Naive thymus-derived CD4-positive, alpha-beta T cell (primary cell): ENCODE measurements around the gene ERN1. TPM values are rescaled to one million over a fixed set of nuclear protein-coding genes. Genes with fewer than 3 reads are reported as not detected.
"Not testable (repeated sequence)": the region's sequence is repeated elsewhere in the genome, so short reads cannot be mapped to it uniquely, and the experiment has no call there.

ENCODE experiments used
- ATAC-seq: fragments of 150-1000 bp; cut with Tn5 transposase; 2 replicates; pipeline ENCODE4 v1.10.0; 2021; ENCODE audit warnings: mild to moderate bottlenecking, moderate library complexity
- CTCF ChIA-PET: fragments of 350-600 bp; sonication (Branson Sonifier 250); formaldehyde crosslinking; loops from one replicate; lab custom pipeline; 2021; ENCODE audit warnings: antibody characterized with exemption; lab: Charles Lee
- POLR2A ChIA-PET: fragments of 350-600 bp; sonication (Branson Sonifier 250); formaldehyde crosslinking; loops from one replicate; lab custom pipeline; 2021; ENCODE audit warnings: antibody characterized with exemption, inconsistent platforms; lab: Charles Lee
- DNase-seq, 9 donors: peaks; one replicate each; pipeline versions ENCODE4 v3.0.0 to v3.0.0-alpha.2; 2020 to 2022; ENCODE audit warnings: mixed read lengths in 1 of 9
- H3K27ac ChIP-seq: one replicate; pipeline ENCODE4 v1.7.0; 2013; ENCODE audit warnings: mild to moderate bottlenecking, low read depth, low read length, moderate library complexity
- H3K27me3 ChIP-seq, 2 donors: one replicate each; pipeline ENCODE4 v1.7.0; 2013; ENCODE audit warnings: low read length in 2 of 2, mild to moderate bottlenecking in 2 of 2, moderate library complexity in 2 of 2; ENCODE audit not compliant: control insufficient read depth in 2 of 2, insufficient read depth in 2 of 2
- H3K36me3 ChIP-seq, 3 experiments: 1 replicate in 2 of 3; 2 replicates in 1 of 3; pipeline ENCODE4 v1.7.0; 2013; ENCODE audit warnings: low read length in 3 of 3, mild to moderate bottlenecking in 3 of 3, moderate library complexity in 1 of 3; ENCODE audit not compliant: insufficient read depth in 3 of 3, control insufficient read depth in 2 of 3
- H3K4me1 ChIP-seq, 2 donors: one replicate each; pipeline ENCODE4 v1.7.0; 2013; ENCODE audit warnings: low read length in 2 of 2, mild to moderate bottlenecking in 2 of 2, moderate library complexity in 1 of 2; ENCODE audit not compliant: control insufficient read depth in 2 of 2, insufficient read depth in 2 of 2
- H3K4me3 ChIP-seq: 2 replicates; pipeline ENCODE4 v1.7.0; 2013; ENCODE audit warnings: mild to moderate bottlenecking, low read length
- H3K9me3 ChIP-seq, 3 experiments: 1 replicate in 2 of 3; 2 replicates in 1 of 3; pipeline ENCODE4 v1.7.0; 2013; ENCODE audit warnings: low read length in 3 of 3; ENCODE audit not compliant: control insufficient read depth in 2 of 3
- H3K27ac Mint-ChIP-seq, 9 donors: one replicate each; pipeline ENCODE4 v1.8.0; 2020 to 2022; ENCODE audit warnings: mixed read lengths in 9 of 9, mild to moderate bottlenecking in 8 of 9, moderate library complexity in 5 of 9, inconsistent platforms in 2 of 9
- H3K27me3 Mint-ChIP-seq, 5 donors: one replicate each; pipeline ENCODE4 v1.8.0; 2021 to 2022; ENCODE audit warnings: mixed read lengths in 5 of 5, mild to moderate bottlenecking in 1 of 5
- H3K36me3 Mint-ChIP-seq, 5 donors: one replicate each; pipeline ENCODE4 v1.8.0; 2020 to 2022; ENCODE audit warnings: mixed read lengths in 5 of 5, mild to moderate bottlenecking in 3 of 5, inconsistent platforms in 1 of 5
- H3K4me1 Mint-ChIP-seq, 7 donors: one replicate each; pipeline ENCODE4 v1.8.0; 2020 to 2022; ENCODE audit warnings: mixed read lengths in 7 of 7, mild to moderate bottlenecking in 3 of 7, inconsistent platforms in 1 of 7
- H3K4me3 Mint-ChIP-seq, 10 donors: one replicate each; pipeline ENCODE4 v1.8.0; 2020 to 2022; ENCODE audit warnings: mild to moderate bottlenecking in 10 of 10, mixed read lengths in 10 of 10, moderate library complexity in 6 of 10, inconsistent platforms in 2 of 10
- H3K9me3 Mint-ChIP-seq, 11 donors: one replicate each; pipeline ENCODE4 v1.8.0; 2020 to 2022; ENCODE audit warnings: mixed read lengths in 11 of 11, mild to moderate bottlenecking in 4 of 11, inconsistent platforms in 1 of 11, moderate library complexity in 1 of 11
- intact Hi-C, 2 donors: fragments of 100-400 bp; cut with micrococcal nuclease; formaldehyde crosslinking; loops; one replicate each; pipeline ENCODE4 v1.15.1; 2023
- polyA plus RNA-seq, 2 donors: library from polyadenylated mRNA; unstranded; fragments of 300-500 nt; fragmentation: Illumina TruSeq; gene quantifications; one replicate each; pipeline ENCODE4 v1.2.3, GENCODE V29; 2021
- total RNA-seq, 6 experiments: library from RNA in 5 of 6; stranded (reverse) in 5 of 6; gene quantifications; 1 replicate in 5 of 6; 2 replicates in 1 of 6; pipeline ENCODE4 v1.2.3 and lab custom pipeline; 2021 to 2026

ERN1 gene
- total and polyA plus RNA-seq, 7 experiments from 2014 or later: 15.7 to 110 (median 60.3) TPM

DNA sequence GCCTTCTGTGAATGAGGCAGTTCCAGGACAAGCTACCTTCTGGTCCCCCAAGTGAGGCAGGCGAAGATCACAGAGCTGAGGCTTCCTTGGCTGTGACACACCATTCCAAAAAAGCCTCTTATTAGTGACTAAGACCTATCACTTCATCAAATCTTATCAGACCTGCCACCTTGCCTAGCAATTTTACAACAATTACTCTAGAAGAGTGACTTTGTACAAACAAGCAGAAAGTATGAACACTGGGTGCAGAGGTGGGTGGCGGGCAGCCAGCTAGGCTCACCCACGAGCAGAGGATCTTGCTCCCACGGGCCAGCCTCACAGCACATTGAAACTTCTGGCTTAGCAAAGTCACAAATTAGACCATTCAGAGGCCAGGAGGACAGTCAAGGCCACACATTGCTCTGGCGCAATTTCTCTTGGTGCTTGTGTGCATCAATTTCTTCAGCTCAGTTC lies 107.3 kb downstream of the ERN1 start:
- Histone ChIP-seq H3K4me1 (peaks cover 60 to 62% of the 10 kb centered on the region in 2 donors), H3K4me3 (no peak overlapping the region), H3K9me3 (no peaks in the 10 kb centered on the region), H3K27me3 (no peaks in the 10 kb centered on the region), H3K27ac (peak overlapping the region; percentile 96), H3K36me3 (no peaks in the 10 kb centered on the region)
- peaks cover 0 to 2% (median 0%) of the 10 kb centered on the region in 5 donors for H3K27me3 Mint-ChIP-seq
- intact Hi-C loops: loop anchor here (5.0 to 10.0 kb wide), 2 partner anchors 248 to 250 kb away; partner anchors contain the start of genes CCDC47 (in 2 of the 2) and DDX42 (in 2 of the 2)
- ATAC-seq (no peak), DNase-seq (no peak)
- H3K36me3 Mint-ChIP-seq: peaks cover 0 to 21% (median 2%) of the 10 kb centered on the region in 5 donors
- POLR2A ChIA-PET: interaction anchor here (0.6 to 4.8 kb wide), 8 partner anchors 25 to 125 kb away, joined by 3 to 84 read pairs (median 10); partner anchors contain the start of gene ERN1
- H3K27ac Mint-ChIP-seq: peak overlapping the region; percentile 85 to 100 (median 100)
- H3K9me3 Mint-ChIP-seq: peaks cover 0 to 6% (median 0%) of the 10 kb centered on the region in 11 donors
- CTCF ChIA-PET: interaction anchor here (0.5 to 1.6 kb wide), 13 partner anchors 9 to 1077 kb away, joined by 3 to 7 read pairs (median 3); partner anchors contain the start of genes ERN1 and GH1
- H3K4me1 Mint-ChIP-seq: peaks cover 41 to 74% (median 67%) of the 10 kb centered on the region in 7 donors
- peak overlapping the region; percentile 61 to 100 (median 76) for H3K4me3 Mint-ChIP-seq

- peaks cover 0 to 22% (median 11%) of the 10 kb centered on the region in 5 donors for H3K36me3 Mint-ChIP-seq
- POLR2A ChIA-PET: interaction anchor here (0.5 to 4.8 kb wide), 38 partner anchors 9 to 486 kb away, joined by 3 to 84 read pairs (median 6); partner anchors contain the start of genes CD79B, CEP95, DDX5 and ERN1
- intact Hi-C loops: loop anchor here (1.0 to 10.0 kb wide), 13 partner anchors 22 to 487 kb away; partner anchors contain the start of genes CCDC47 (in 2 of the 2), DDX42 (in 2 of the 2), ERN1 (in 2 of the 2) and PRR29 (in 2 of the 2)
These were observed 109.7 kb downstream of the ERN1 start, which contains the start of gene ICAM2 for GRCh38 chr17:64020056-64020766. ICAM2 (minus strand) TSS chr17:64020633; CDS start chr17:64006691, 13,942 bp downstream.

GRCh38 chr17:64019551-64019961 lies 110.4 kb downstream of the ERN1 start:
- H3K36me3 ChIP-seq, H3K27me3 Mint-ChIP-seq, H3K9me3 Mint-ChIP-seq, H3K27me3 ChIP-seq, intact Hi-C loops, DNase-seq, H3K9me3 ChIP-seq: not testable (repeated sequence)
- ChIA-PET CTCF (interaction anchor here (0.6 to 3.8 kb wide), 15 partner anchors 9 to 257 kb away, joined by 3 to 24 read pairs (median 8); partner anchors contain the start of genes CD79B, CSHL1, ERN1 and GH1), POLR2A (interaction anchor here (0.7 to 4.8 kb wide), 27 partner anchors 8 to 487 kb away, joined by 3 to 84 read pairs (median 7); partner anchors contain the start of genes CD79B, CEP95, DDX5 and ERN1)
- Mint-ChIP-seq H3K4me3 (peak overlapping the region; percentile 91 to 100 (median 98)), H3K4me1 (peaks cover 49 to 79% (median 70%) of the 10 kb centered on the region in 7 donors), H3K27ac (peak overlapping the region; percentile 91 to 100 (median 100)), H3K36me3 (peaks cover 0 to 25% (median 13%) of the 10 kb centered on the region in 5 donors)
- H3K4me3 ChIP-seq: peak overlapping the region; percentile 94
- peaks cover 52 to 64% of the 10 kb centered on the region in 2 donors for H3K4me1 ChIP-seq
- H3K27ac ChIP-seq: peak overlapping the region; percentile 96
- peak; percentile 9 for ATAC-seq

More at GRCh38 chr17:64020056-64020766, 109.7 kb downstream of the ERN1 start, which contains the start of gene ICAM2:
- peaks cover 57 to 68% of the 10 kb centered on the region in 2 donors for H3K4me1 ChIP-seq
- peaks cover 0 to 6% (median 0%) of the 10 kb centered on the region in 11 donors for H3K9me3 Mint-ChIP-seq
- peaks cover 0 to 2% (median 0%) of the 10 kb centered on the region in 5 donors for H3K27me3 Mint-ChIP-seq
- H3K4me3 Mint-ChIP-seq: peak within 1 kb of the TSS; percentile 91 to 100 (median 98)
- H3K4me1 Mint-ChIP-seq: peaks cover 45 to 79% (median 71%) of the 10 kb centered on the region in 7 donors
- peak within 1 kb of the TSS; percentile 91 to 100 (median 100) for H3K27ac Mint-ChIP-seq
- CTCF ChIA-PET: interaction anchor here (0.6 to 3.8 kb wide), 33 partner anchors 8 to 410 kb away, joined by 3 to 24 read pairs (median 4); partner anchors contain the start of genes CD79B, CSHL1, ERN1 and GH1
- peak within 1 kb of the TSS; percentile 96 for H3K27ac ChIP-seq
- H3K36me3 ChIP-seq: no peaks in the 10 kb centered on the region
- peak; percentile 90 for ATAC-seq
- no peaks in the 10 kb centered on the region for H3K9me3 ChIP-seq
- peak within 1 kb of the TSS; percentile 94 for H3K4me3 ChIP-seq
- no peaks in the 10 kb centered on the region for H3K27me3 ChIP-seq
- DNase-seq: peak; percentile 73 to 97 (median 96)

DNA sequence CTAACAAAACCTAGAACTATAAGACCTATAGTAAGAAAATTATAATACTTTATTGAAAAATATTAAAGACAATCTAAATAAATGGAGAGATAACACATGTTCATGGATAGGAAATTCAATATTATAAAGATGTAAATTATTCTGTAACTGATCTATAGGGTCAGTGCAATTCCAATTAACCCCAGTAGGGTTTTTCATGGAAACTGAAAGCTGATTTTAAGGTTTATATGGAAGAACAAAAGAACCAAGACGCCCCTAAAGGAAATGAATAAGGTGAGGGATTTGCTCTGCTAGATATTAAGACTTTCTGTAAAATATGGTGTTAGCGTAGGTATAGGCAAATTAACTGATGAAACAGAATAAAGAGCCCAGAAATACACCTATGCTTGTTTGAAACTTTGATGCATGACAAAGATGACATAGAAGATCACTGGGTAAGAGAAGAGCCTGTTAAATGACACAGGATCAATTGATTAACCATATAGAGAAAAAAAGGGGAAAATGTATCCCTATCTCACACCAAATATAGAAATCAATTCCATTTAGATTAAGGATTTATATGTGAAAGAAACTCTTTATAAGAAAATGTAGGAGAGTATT lies 112.5 kb downstream of the ERN1 start:
- DNase-seq (no peak), ATAC-seq (no peak)
- POLR2A ChIA-PET: interaction anchor here (0.6 to 2.9 kb wide), 11 partner anchors 8 to 487 kb away, joined by 3 to 23 read pairs (median 7); partner anchors contain the start of genes ERN1 and PRR29
- Histone ChIP-seq H3K27ac (peak overlapping the region; percentile 96), H3K4me1 (peaks cover 58 to 64% of the 10 kb centered on the region in 2 donors), H3K27me3 (no peaks in the 10 kb centered on the region), H3K9me3 (no peaks in the 10 kb centered on the region), H3K4me3 (peak overlapping the region; percentile 94), H3K36me3 (no peaks in the 10 kb centered on the region)
- Mint-ChIP-seq H3K27me3 (peaks cover 0 to 2% (median 0%) of the 10 kb centered on the region in 5 donors), H3K9me3 (peaks cover 0 to 6% (median 0%) of the 10 kb centered on the region in 11 donors), H3K4me1 (peaks cover 48 to 79% (median 69%) of the 10 kb centered on the region in 7 donors), H3K4me3 (peak overlapping the region; percentile 84 to 100 (median 98)), H3K27ac (peak overlapping the region; percentile 89 to 100 (median 99)), H3K36me3 (peaks cover 0 to 19% (median 13%) of the 10 kb centered on the region in 5 donors)
- intact Hi-C loops: loop anchor here in 1 of 2 donors (1.0 kb wide), 1 partner anchor 8 kb away; no protein-coding TSS in a partner anchor
- CTCF ChIA-PET: interaction anchor here (1.0 to 3.8 kb wide), 11 partner anchors 8 to 116 kb away, joined by 3 to 14 read pairs (median 7); partner anchors contain the start of gene GH1

DNA sequence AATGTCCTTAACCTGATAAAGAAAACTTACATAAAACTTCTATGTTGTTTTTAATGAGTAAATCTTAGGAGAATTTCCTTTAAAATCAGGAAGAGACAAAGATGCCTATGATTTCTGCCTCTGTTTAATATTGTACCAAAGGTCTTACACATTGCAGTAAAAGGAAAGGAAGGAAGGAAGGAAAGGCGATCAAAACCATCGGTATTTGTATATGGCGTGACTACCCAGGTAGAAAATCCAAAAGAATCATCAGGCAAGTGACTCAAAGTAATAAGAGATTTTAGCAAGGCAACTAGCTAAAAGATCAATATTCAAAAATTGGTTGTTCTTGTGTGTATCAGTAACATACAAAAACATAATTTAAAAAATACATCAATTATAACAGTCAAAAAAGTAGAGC lies 113.0 kb downstream of the ERN1 start:
- Mint-ChIP-seq H3K36me3 (peaks cover 0 to 18% (median 14%) of the 10 kb centered on the region in 5 donors), H3K4me3 (peak overlapping the region; percentile 83 to 96 (median 92)), H3K27ac (peak overlapping the region; percentile 87 to 100 (median 96)), H3K27me3 (peaks cover 0 to 2% (median 0%) of the 10 kb centered on the region in 5 donors), H3K4me1 (peaks cover 47 to 79% (median 65%) of the 10 kb centered on the region in 7 donors), H3K9me3 (peaks cover 0 to 6% (median 0%) of the 10 kb centered on the region in 11 donors)
- Histone ChIP-seq H3K9me3 (no peaks in the 10 kb centered on the region), H3K36me3 (peaks cover 0 to 1% (median under 1%) of the 10 kb centered on the region in 3 experiments), H3K27me3 (no peaks in the 10 kb centered on the region), H3K4me1 (peaks cover 53 to 60% of the 10 kb centered on the region in 2 donors), H3K27ac (peak overlapping the region; percentile 96), H3K4me3 (peak overlapping the region; percentile 55)
- no peak for DNase-seq
- intact Hi-C loops: loop anchor here in 1 of 2 donors (1.0 kb wide), 1 partner anchor 8 kb away; no protein-coding TSS in a partner anchor
- no peak for ATAC-seq
- CTCF ChIA-PET: interaction anchor here (1.0 to 2.2 kb wide), 8 partner anchors 8 to 116 kb away, joined by 3 to 10 read pairs (median 5); no protein-coding TSS in a partner anchor
- POLR2A ChIA-PET: interaction anchor here (0.7 to 2.9 kb wide), 11 partner anchors 9 to 129 kb away, joined by 3 to 23 read pairs (median 6); partner anchors contain the start of genes ERN1 and PRR29
